ENCODE data around the gene PCSK7.

Gene PCSK7

GRCh38 chr11:117205211-117205818 lies 26.6 kb downstream of the PCSK7 start:
- H3K4me3 ChIP-seq (ENCODE audit: low read depth, low read length), result no peak overlapping the region
- no peak for TF ChIP-seq CTCF (IDR thresholded peaks at IDR 0.05; ENCODE audit: insufficient read depth, low read depth, low read length, missing control alignments)
- DNase-seq (ENCODE audit: low read depth), result no peak

- no peak for TF ChIP-seq CTCF (IDR thresholded peaks at IDR 0.05; ENCODE audit: insufficient read depth, low read depth, low read length, missing control alignments)
- DNase-seq (ENCODE audit: low read depth), result no peak
Observed at GRCh38 chr11:117204283-117205080, 27.4 kb downstream of the PCSK7 start.

GRCh38 chr11:117203069-117203407 lies 28.8 kb downstream of the PCSK7 start:
- no peak for TF ChIP-seq CTCF (IDR thresholded peaks at IDR 0.05; ENCODE audit: insufficient read depth, low read depth, low read length, missing control alignments)
- no peak for DNase-seq (ENCODE audit: low read depth)
- no peak overlapping the region for H3K4me3 ChIP-seq (ENCODE audit: low read depth, low read length)

More at GRCh38 chr11:117204283-117205080, 27.4 kb downstream of the PCSK7 start:
- no peak overlapping the region for H3K4me3 ChIP-seq (ENCODE audit: low read depth, low read length)

- DNase-seq (ENCODE audit: low read depth), result no peak
- no peak overlapping the region for H3K4me3 ChIP-seq (ENCODE audit: low read depth, low read length)
- TF ChIP-seq CTCF (IDR thresholded peaks at IDR 0.05; ENCODE audit: insufficient read depth, low read depth, low read length, missing control alignments), result no peak
Observed at GRCh38 chr11:117202386-117203068, 29.3 kb downstream of the PCSK7 start.

GRCh38 chr11:117201658-117202305 lies 30.1 kb downstream of the PCSK7 start:
- DNase-seq (ENCODE audit: low read depth), result no peak
- no peak for TF ChIP-seq CTCF (IDR thresholded peaks at IDR 0.05; ENCODE audit: insufficient read depth, low read depth, low read length, missing control alignments)
- no peak overlapping the region for H3K4me3 ChIP-seq (ENCODE audit: low read depth, low read length)

GRCh38 chr11:117200813-117201657 lies 30.8 kb downstream of the PCSK7 start:
- H3K4me3 ChIP-seq (ENCODE audit: low read depth, low read length), result no peak overlapping the region
- no peak for TF ChIP-seq CTCF (IDR thresholded peaks at IDR 0.05; ENCODE audit: insufficient read depth, low read depth, low read length, missing control alignments)
- no peak for DNase-seq (ENCODE audit: low read depth)

Measured in GM12865 (cell line).